A549 (cell line): ENCODE data around the gene TRMT44.

Experiments used
- BHLHE40 ChIP-seq: IDR thresholded peaks from 2 replicates; pipeline ENCODE4 v1.6.1; 2012; ENCODE audit warnings: low read depth, low read length, inconsistent platforms
- EHMT2 ChIP-seq: fragments of 200-600 bp; sonication (generic); IDR thresholded peaks from 2 replicates; pipeline ENCODE4 v1.6.1; 2016; ENCODE audit warnings: antibody characterized with exemption, low read depth, mild to moderate bottlenecking, moderate library complexity
- ESRRA ChIP-seq: fragments of 150-350 bp; IDR thresholded peaks from 2 replicates; pipeline ENCODE4 v1.6.1; 2014; ENCODE audit warnings: mild to moderate bottlenecking, low read length, borderline replicate concordance
- POLR2A ChIP-seq: IDR thresholded peaks from 2 replicates; pipeline ENCODE4 v1.6.1; 2012; ENCODE audit warnings: mild to moderate bottlenecking, low read length
- RAD21 ChIP-seq, 2 experiments: fragments of >200 bp in 1 of 2; sonication (Bioruptor Twin) in 1 of 2; formaldehyde crosslinking in 1 of 2; IDR thresholded peaks in 1 of 2; conservative IDR thresholded peaks in 1 of 2; 2 replicates in 1 of 2; 3 replicates in 1 of 2; pipeline ENCODE4 v1.6.1; 2012 to 2018; ENCODE audit warnings: inconsistent platforms in 1 of 2
- RNF2 ChIP-seq: fragments of 200-600 bp; sonication (generic); IDR thresholded peaks from 2 replicates; pipeline ENCODE4 v1.6.1; 2016; ENCODE audit warnings: low read depth, mild to moderate bottlenecking, antibody characterized with exemption, moderate library complexity, borderline replicate concordance
- SREBF2 ChIP-seq: fragments of 450-650 bp; IDR thresholded peaks from 2 replicates; pipeline ENCODE4 v1.6.1; 2014; ENCODE audit warnings: mild to moderate bottlenecking, moderate library complexity
- ZFP36 ChIP-seq: fragments of 450-650 bp; IDR thresholded peaks from 2 replicates; pipeline ENCODE4 v1.6.1; 2014; ENCODE audit warnings: borderline replicate concordance; ENCODE audit not compliant: partially characterized antibody
- TF ChIP-seq, protein P1 (sequence below): fragments of >200 bp; sonication (Bioruptor Twin); formaldehyde crosslinking; IDR thresholded peaks from 3 replicates; pipeline ENCODE4 v1.5.1; 2016
- TF ChIP-seq, protein P2 (sequence below): fragments of 200-600 bp; sonication (generic); IDR thresholded peaks from 2 replicates; pipeline ENCODE4 v1.6.1; 2016; ENCODE audit warnings: antibody characterized with exemption, mild to moderate bottlenecking, moderate library complexity
- TF ChIP-seq, protein P3 (sequence below): fragments of 150-350 bp; IDR thresholded peaks from 2 replicates; pipeline ENCODE4 v1.6.1; 2014; ENCODE audit warnings: low read depth, mild to moderate bottlenecking, low read length

DNA sequence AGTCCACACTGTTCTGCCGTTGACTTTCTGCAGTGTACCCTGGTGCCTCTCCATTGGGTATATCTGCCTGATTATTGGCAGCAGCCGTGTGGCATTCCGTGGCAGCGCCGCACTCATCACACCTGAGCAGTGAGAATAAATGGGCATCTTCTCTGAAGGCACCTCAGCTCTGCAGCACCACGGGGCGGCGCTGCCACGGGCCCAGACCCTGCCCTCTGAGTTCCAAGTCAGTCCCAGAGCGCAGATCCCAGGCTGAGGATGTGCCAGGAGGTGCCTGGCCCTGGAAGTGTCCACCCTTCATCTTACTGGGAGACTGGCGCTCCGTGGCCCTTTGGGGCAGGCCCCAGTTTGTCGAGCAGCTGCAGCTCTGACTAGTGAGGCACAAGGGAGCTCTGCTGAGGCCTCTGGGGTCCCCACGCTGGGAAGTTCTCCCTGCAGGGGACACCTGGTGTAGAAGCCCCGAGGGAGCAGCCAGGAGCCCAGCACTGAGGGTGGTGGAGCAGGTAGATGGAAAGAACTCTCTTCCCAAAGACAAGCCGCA lies 36.6 kb downstream of the TRMT44 start:
- TF ChIP-seq BHLHE40 (no peak), POLR2A (no peak), EHMT2 (no peak), ZFP36 (no peak), RAD21 (conservative IDR thresholded peaks at IDR 0.05 in 1 of 2, IDR thresholded peaks at IDR 0.05 in 1 of 2) (no peak), SREBF2 (no peak), ESRRA (no peak), RNF2 (no peak)
- TF ChIP-seq, protein P1, sequence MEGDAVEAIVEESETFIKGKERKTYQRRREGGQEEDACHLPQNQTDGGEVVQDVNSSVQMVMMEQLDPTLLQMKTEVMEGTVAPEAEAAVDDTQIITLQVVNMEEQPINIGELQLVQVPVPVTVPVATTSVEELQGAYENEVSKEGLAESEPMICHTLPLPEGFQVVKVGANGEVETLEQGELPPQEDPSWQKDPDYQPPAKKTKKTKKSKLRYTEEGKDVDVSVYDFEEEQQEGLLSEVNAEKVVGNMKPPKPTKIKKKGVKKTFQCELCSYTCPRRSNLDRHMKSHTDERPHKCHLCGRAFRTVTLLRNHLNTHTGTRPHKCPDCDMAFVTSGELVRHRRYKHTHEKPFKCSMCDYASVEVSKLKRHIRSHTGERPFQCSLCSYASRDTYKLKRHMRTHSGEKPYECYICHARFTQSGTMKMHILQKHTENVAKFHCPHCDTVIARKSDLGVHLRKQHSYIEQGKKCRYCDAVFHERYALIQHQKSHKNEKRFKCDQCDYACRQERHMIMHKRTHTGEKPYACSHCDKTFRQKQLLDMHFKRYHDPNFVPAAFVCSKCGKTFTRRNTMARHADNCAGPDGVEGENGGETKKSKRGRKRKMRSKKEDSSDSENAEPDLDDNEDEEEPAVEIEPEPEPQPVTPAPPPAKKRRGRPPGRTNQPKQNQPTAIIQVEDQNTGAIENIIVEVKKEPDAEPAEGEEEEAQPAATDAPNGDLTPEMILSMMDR = no peak
- TF ChIP-seq, protein P2, sequence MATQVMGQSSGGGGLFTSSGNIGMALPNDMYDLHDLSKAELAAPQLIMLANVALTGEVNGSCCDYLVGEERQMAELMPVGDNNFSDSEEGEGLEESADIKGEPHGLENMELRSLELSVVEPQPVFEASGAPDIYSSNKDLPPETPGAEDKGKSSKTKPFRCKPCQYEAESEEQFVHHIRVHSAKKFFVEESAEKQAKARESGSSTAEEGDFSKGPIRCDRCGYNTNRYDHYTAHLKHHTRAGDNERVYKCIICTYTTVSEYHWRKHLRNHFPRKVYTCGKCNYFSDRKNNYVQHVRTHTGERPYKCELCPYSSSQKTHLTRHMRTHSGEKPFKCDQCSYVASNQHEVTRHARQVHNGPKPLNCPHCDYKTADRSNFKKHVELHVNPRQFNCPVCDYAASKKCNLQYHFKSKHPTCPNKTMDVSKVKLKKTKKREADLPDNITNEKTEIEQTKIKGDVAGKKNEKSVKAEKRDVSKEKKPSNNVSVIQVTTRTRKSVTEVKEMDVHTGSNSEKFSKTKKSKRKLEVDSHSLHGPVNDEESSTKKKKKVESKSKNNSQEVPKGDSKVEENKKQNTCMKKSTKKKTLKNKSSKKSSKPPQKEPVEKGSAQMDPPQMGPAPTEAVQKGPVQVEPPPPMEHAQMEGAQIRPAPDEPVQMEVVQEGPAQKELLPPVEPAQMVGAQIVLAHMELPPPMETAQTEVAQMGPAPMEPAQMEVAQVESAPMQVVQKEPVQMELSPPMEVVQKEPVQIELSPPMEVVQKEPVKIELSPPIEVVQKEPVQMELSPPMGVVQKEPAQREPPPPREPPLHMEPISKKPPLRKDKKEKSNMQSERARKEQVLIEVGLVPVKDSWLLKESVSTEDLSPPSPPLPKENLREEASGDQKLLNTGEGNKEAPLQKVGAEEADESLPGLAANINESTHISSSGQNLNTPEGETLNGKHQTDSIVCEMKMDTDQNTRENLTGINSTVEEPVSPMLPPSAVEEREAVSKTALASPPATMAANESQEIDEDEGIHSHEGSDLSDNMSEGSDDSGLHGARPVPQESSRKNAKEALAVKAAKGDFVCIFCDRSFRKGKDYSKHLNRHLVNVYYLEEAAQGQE = no peak
- TF ChIP-seq, protein P3, sequence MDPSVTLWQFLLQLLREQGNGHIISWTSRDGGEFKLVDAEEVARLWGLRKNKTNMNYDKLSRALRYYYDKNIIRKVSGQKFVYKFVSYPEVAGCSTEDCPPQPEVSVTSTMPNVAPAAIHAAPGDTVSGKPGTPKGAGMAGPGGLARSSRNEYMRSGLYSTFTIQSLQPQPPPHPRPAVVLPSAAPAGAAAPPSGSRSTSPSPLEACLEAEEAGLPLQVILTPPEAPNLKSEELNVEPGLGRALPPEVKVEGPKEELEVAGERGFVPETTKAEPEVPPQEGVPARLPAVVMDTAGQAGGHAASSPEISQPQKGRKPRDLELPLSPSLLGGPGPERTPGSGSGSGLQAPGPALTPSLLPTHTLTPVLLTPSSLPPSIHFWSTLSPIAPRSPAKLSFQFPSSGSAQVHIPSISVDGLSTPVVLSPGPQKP = no peak
